DOHH2 (cell line): ENCODE data around the gene KRTAP12-2.

Experiments
- CTCF ChIP-seq: fragments of 200-600 bp; sonication (generic); IDR thresholded peaks from one replicate; pipeline ENCODE4 v1.5.1; 2014; ENCODE audit warnings: antibody characterized with exemption, mild to moderate bottlenecking, low read depth, low read length; ENCODE audit not compliant: poor library complexity, severe bottlenecking
- EZH2phosphoT487 ChIP-seq: fragments of 200-600 bp; sonication (generic); IDR thresholded peaks from 2 replicates; pipeline ENCODE4 v1.6.1; 2017; ENCODE audit warnings: borderline replicate concordance, mild to moderate bottlenecking, antibody characterized with exemption, low read length, moderate library complexity, mixed read lengths

- TF ChIP-seq CTCF (no peak), EZH2phosphoT487 (no peak)
Observed at GRCh38 chr21:44696572-44696971, 29.8 kb upstream of the KRTAP12-2 start.
